ENCODE measurements around the gene WTAP. TPM values are rescaled to one million over a fixed set of nuclear protein-coding genes. Genes with fewer than 3 reads are reported as not detected.

Gene WTAP
- total and polyA plus RNA-seq, 2 of the 8 experiments (the other 6 are each of a cell fraction or from before 2014, with no cell fraction given), result 32.6 to 120 TPM

GRCh38 chr6:159790956-159791598 lies 63.8 kb downstream of the WTAP start:
- Histone ChIP-seq H4K8ac (ENCODE audit: extremely low read depth, insufficient read depth, low read length) (no peak overlapping the region), H3K4me3 (ENCODE audit: extremely low read depth in 1 of 4, insufficient read depth in 2 of 4, low read depth in 3 of 4, low read length in 4 of 4) (peak overlapping the region; percentile 78 to 94 (median 90)), H4K91ac (replicated peaks; ENCODE audit: insufficient read length, low read length) (no peak overlapping the region), H3K18ac (ENCODE audit: extremely low read depth, low read length) (no peak overlapping the region), H3K23ac (ENCODE audit: insufficient read length) (no peak overlapping the region), H4K20me1 (replicated peaks in 1 of 2; ENCODE audit: control insufficient read depth in 1 of 2, insufficient read depth in 2 of 2, low read length in 2 of 2) (peaks cover 4 to 6% of the 10 kb centered on the region in 2 experiments), H2BK120ac (replicated peaks; ENCODE audit: low read depth, low read length) (no peak overlapping the region), H3K36me3 (ENCODE audit: control insufficient read depth in 2 of 4, insufficient read depth in 4 of 4, low read length in 3 of 4) (peaks cover 3 to 51% (median 15%) of the 10 kb centered on the region in 4 experiments), H3K4ac (replicated peaks; ENCODE audit: insufficient read length, low read depth, low read length) (peak overlapping the region; percentile 57), H3K27ac (ENCODE audit: low read depth, low read length) (peak overlapping the region; percentile 90; the same call in 1 of the 2 replicates), H2AFZ (ENCODE audit: low read length) (no peak overlapping the region), H3K79me1 (ENCODE audit: low read depth, low read length) (no peaks in the 10 kb centered on the region; the same call in 1 of the 2 replicates), H3K56ac (replicated peaks; ENCODE audit: insufficient read length, low read depth, low read length) (no peak overlapping the region), H2BK20ac (ENCODE audit: low read length) (no peak overlapping the region), H3K27me3 (replicated peaks in 1 of 4; ENCODE audit: control insufficient read depth in 3 of 4, extremely low read depth in 1 of 4, insufficient read depth in 3 of 4, low read length in 3 of 4) (no peaks in the 10 kb centered on the region), H3K14ac (ENCODE audit: insufficient read length) (no peak overlapping the region), H3K4me2 (ENCODE audit: insufficient read depth in 1 of 2, low read depth in 2 of 2, low read length in 2 of 2) (peak overlapping the region; percentile 81 to 99), H4K5ac (ENCODE audit: insufficient read length, low read depth, low read length) (no peak overlapping the region), H3K9me3 (ENCODE audit: insufficient read depth in 2 of 2, low read depth in 1 of 2, low read length in 1 of 2) (no peaks in the 10 kb centered on the region), H3K9ac (replicated peaks in 1 of 4; ENCODE audit: extremely low read depth in 1 of 4, low read depth in 3 of 4, low read length in 3 of 4) (peak overlapping the region; percentile 90 to 98 (median 96)), H2BK5ac (ENCODE audit: low read depth, low read length) (peak overlapping the region; percentile 96; the same call in 1 of the 2 replicates), H3K4me1 (replicated peaks in 1 of 4; ENCODE audit: control insufficient read depth in 3 of 4, insufficient read depth in 4 of 4, low read length in 3 of 4) (peaks cover 0 to 12% (median 7%) of the 10 kb centered on the region in 4 experiments; a peak in 4 of 7 replicates), H3K79me2 (ENCODE audit: control insufficient read depth in 1 of 2, insufficient read depth in 2 of 2, low read length in 2 of 2) (peaks cover 20 to 71% of the 10 kb centered on the region in 2 experiments), H2BK12ac (ENCODE audit: low read depth, low read length) (no peak overlapping the region), H2BK15ac (ENCODE audit: low read length) (no peak overlapping the region), H3K23me2 (ENCODE audit: low read depth, low read length) (peaks cover 7% of the 10 kb centered on the region), H2AK5ac (ENCODE audit: low read depth, low read length) (no peak overlapping the region)
- WGBS, 2 experiments (ENCODE audit: extremely low coverage in 1 of 2, insufficient coverage in 1 of 2, insufficient read length in 1 of 2, insufficient replicate concordance in 2 of 2, low coverage in 1 of 2, low lambda C conversion rate in 2 of 2, missing lambda C conversion rate in 1 of 2), result 20% methylated on average over 17 of the region's 18 CpGs; no CpG with 5 or more reads in 1 of the 2 experiments
- FAIRE-seq, result no peak
- TF ChIP-seq RBBP5 (IDR thresholded peaks at IDR 0.05; ENCODE audit: borderline replicate concordance, low read depth, low read length) (no peak), HDAC2 (IDR thresholded peaks at IDR 0.05; ENCODE audit: borderline replicate concordance in 1 of 2, low read depth in 2 of 2, low read length in 2 of 2) (no peak), SP2 (IDR thresholded peaks at IDR 0.05; ENCODE audit: low read length) (no peak), MAX (IDR thresholded peaks at IDR 0.05) (peak; percentile 12; the same call in 1 of the 2 replicates), CHD2 (IDR thresholded peaks at IDR 0.05; ENCODE audit: low read length) (no peak), TBP (IDR thresholded peaks at IDR 0.05; ENCODE audit: low read depth, low read length) (no peak), SIN3A (conservative IDR thresholded peaks at IDR 0.05 in 1 of 2, IDR thresholded peaks at IDR 0.05 in 1 of 2; ENCODE audit: low read depth in 1 of 2, low read length in 2 of 2) (no peak), CBX8 (IDR thresholded peaks at IDR 0.05; ENCODE audit: borderline replicate concordance, low read depth, low read length) (no peak), RXRA (IDR thresholded peaks at IDR 0.05; ENCODE audit: insufficient read depth, low read depth, low read length) (no peak)
- ChIA-PET CTCF (ENCODE audit: partially characterized antibody) (interaction anchor here (0.7 to 2.3 kb wide), 7 partner anchors 32 to 675 kb away, joined by 3 to 11 read pairs (median 3); no protein-coding TSS in a partner anchor), POLR2A (ENCODE audit: partially characterized antibody) (interaction anchor here (0.6 to 5.3 kb wide), 23 partner anchors 10 to 178 kb away, joined by 3 to 80 read pairs (median 6); partner anchors contain the start of genes ACAT2, IGF2R, PNLDC1 and SOD2)
- DNase-seq (ENCODE audit: low read depth in 1 of 2, low spot score in 2 of 2), result no peak
